Ovary (tissue), 3 donors: Measurements from ENCODE around the gene SETD4.
"Not testable (repeated sequence)": the region's sequence is repeated elsewhere in the genome, so short reads cannot be mapped to it uniquely, and the experiment has no call there.

Experiments used
- CTCF ChIP-seq, 3 donors: fragments of 450-650 bp in 2 of 3; fragments of 200-600 bp in 1 of 3; IDR thresholded peaks; one replicate each; pipeline versions ENCODE4 v1.5.1 to v1.8.0; 2016 to 2022; ENCODE audit warnings: antibody characterized with exemption in 3 of 3, mild to moderate bottlenecking in 1 of 3
- POLR2A ChIP-seq: fragments of 450-650 bp; IDR thresholded peaks from one replicate; pipeline ENCODE4 v1.6.1; 2017; ENCODE audit warnings: antibody characterized with exemption, mild to moderate bottlenecking, moderate library complexity
- donor health status: DM: no; HTN: no; CAD: no.

- not testable (repeated sequence) for TF ChIP-seq CTCF (IDR thresholded peaks at IDR 0.05); POLR2A
These were observed 13.6 kb upstream of the SETD4 start for GRCh38 chr21:36073911-36074310.
